Testis (tissue), 3 donors: ENCODE results near the gene MLLT1. TPM values are rescaled to one million over a fixed set of nuclear protein-coding genes. Genes with fewer than 3 reads are reported as not detected.

Experiments
- DNase-seq: peaks from one replicate; pipeline ENCODE4 v3.0.0-alpha.2; 2019
- H3K27ac ChIP-seq, 2 donors: fragments of 200-600 bp; sonication (generic); one replicate each; pipeline ENCODE4 v1.5.1; 2019
- H3K27me3 ChIP-seq: fragments of 200-600 bp; sonication (generic); one replicate; pipeline ENCODE4 v1.5.1; 2019
- H3K36me3 ChIP-seq: fragments of 200-600 bp; sonication (generic); one replicate; pipeline ENCODE4 v1.5.1; 2017; ENCODE audit warnings: low read depth; ENCODE audit errors: missing control alignments
- H3K4me1 ChIP-seq: fragments of 200-600 bp; sonication (generic); one replicate; pipeline ENCODE4 v1.5.1; 2019
- H3K4me3 ChIP-seq, 2 donors: fragments of 200-600 bp; sonication (generic); one replicate each; pipeline ENCODE4 v1.5.1; 2017 to 2019
- H3K9me3 ChIP-seq: fragments of 200-600 bp; sonication (generic); one replicate; pipeline ENCODE4 v1.5.1; 2017
- CTCF ChIP-seq, 3 experiments: fragments of 450-650 bp in 2 of 3; fragments of 200-600 bp in 1 of 3; sonication (generic) in 1 of 3; IDR thresholded peaks; one replicate each; pipeline ENCODE4 v1.5.1; 2016 to 2019; ENCODE audit warnings: antibody characterized with exemption in 3 of 3, mild to moderate bottlenecking in 2 of 3, moderate library complexity in 1 of 3
- POLR2A ChIP-seq: fragments of 450-650 bp; IDR thresholded peaks from one replicate; pipeline ENCODE4 v1.6.1; 2017; ENCODE audit warnings: antibody characterized with exemption, mild to moderate bottlenecking, moderate library complexity
- WGBS, 2 donors: methylation state at CpG; one replicate each; pipeline ENCODE4 v1.1.5; 2018; 5-methylcytosine and 5-hydroxymethylcytosine counted together
- intact Hi-C: fragments of 100-400 bp; cut with DNase I; formaldehyde crosslinking; loops from one replicate; pipeline ENCODE4 v1.15.1; 2023; ENCODE audit warnings: low total_unique reads
- polyA plus RNA-seq: library from polyadenylated mRNA; stranded (reverse); fragments of 350-450 nt; fragmentation: Illumina TruSeq; extraction: RNeasy Lipid Tissue Mini Kit (QIAGEN cat#74804); gene quantifications from one replicate; pipeline ENCODE4 v1.2.3, GENCODE V29; 2014; ENCODE audit warnings: low read depth, low replicate concordance; ENCODE audit not compliant: insufficient read depth
- total RNA-seq, 2 donors: library from RNA; depleted of rRNA; stranded (reverse); fragments of >200 nt; gene quantifications; one replicate each; pipeline ENCODE4 v1.2.3, GENCODE V29; 2016

MLLT1 gene
- total and polyA plus RNA-seq, 3 donors from 2014 or later, result 17.3 to 32.0 (median 22.4) TPM

GRCh38 chr19:6250024-6250615, 29.7 kb downstream of the MLLT1 start:
- Histone ChIP-seq H3K27ac (no peak overlapping the region), H3K4me3 (no peak overlapping the region), H3K4me1 (peaks cover 5% of the 10 kb centered on the region), H3K36me3 (no peaks in the 10 kb centered on the region), H3K9me3 (no peaks in the 10 kb centered on the region), H3K27me3 (no peaks in the 10 kb centered on the region)
- intact Hi-C loops, result no loop called here
- DNase-seq, result no peak
- 90 to 95% methylated on average over 4 of the region's 4 CpGs for WGBS, 2 donors
- TF ChIP-seq CTCF (IDR thresholded peaks at IDR 0.05), result no peak
- no peak for TF ChIP-seq POLR2A

DNA sequence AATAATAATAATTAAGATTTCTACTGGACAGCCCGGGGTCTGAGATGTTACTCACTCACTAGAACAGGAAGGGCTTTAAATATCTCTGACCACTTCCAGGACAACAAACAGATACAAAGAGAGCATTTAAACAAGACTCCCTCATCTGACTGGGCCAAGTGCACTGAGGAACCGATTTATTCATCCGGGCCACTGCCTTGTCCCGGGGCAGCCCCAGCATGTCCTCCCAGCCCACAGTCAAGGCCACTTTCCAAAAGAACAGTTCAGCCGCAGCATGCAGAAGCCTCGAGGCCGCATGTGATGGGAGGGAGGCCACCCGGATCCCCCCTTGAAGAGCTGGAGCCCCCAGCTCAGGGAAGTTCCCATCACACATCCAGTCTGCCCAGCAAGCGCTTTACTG, 30.5 kb downstream of the MLLT1 start:
- no peaks in the 10 kb centered on the region for H3K36me3 ChIP-seq
- TF ChIP-seq POLR2A (no peak), CTCF (IDR thresholded peaks at IDR 0.05) (no peak)
- peaks cover 5% of the 10 kb centered on the region for H3K4me1 ChIP-seq
- no peak overlapping the region for H3K27ac ChIP-seq
- no peaks in the 10 kb centered on the region for H3K9me3 ChIP-seq
- DNase-seq, result no peak
- no peak overlapping the region for H3K4me3 ChIP-seq
- WGBS, 2 donors, result 16 to 62% methylated on average over 9 of the region's 9 CpGs
- intact Hi-C loops, result no loop called here
- H3K27me3 ChIP-seq, result no peaks in the 10 kb centered on the region

DNA sequence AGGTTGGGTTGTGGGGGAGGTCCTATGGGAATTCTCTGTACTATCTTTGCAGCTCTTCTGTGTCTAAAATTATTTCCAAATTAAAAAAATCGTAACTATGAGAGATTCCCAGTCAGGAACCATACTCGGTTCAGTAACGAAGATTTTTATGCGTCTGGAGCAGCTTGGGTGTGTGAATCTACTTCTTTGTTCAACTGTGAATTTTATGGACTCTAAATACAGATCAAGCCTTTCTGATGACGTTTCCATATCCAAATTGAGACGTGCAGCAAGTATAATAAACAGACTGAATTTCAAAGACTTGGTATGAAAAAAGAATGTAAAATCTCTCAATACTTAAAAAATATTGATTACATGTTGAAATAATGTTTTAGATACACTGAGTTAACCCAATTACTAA, 30.9 kb downstream of the MLLT1 start:
- TF ChIP-seq CTCF (IDR thresholded peaks at IDR 0.05) (no peak), POLR2A (no peak)
- H3K4me1 ChIP-seq, result peaks cover 5% of the 10 kb centered on the region
- WGBS, 2 donors, result 56 to 60% methylated on average over 6 of the region's 6 CpGs
- intact Hi-C loops, result no loop called here
- no peaks in the 10 kb centered on the region for H3K9me3 ChIP-seq
- H3K27me3 ChIP-seq, result no peaks in the 10 kb centered on the region
- H3K27ac ChIP-seq, result no peak overlapping the region
- H3K4me3 ChIP-seq, result no peak overlapping the region
- no peaks in the 10 kb centered on the region for H3K36me3 ChIP-seq
- no peak for DNase-seq

- TF ChIP-seq POLR2A (no peak), CTCF (IDR thresholded peaks at IDR 0.05) (no peak)
- H3K27me3 ChIP-seq, result no peaks in the 10 kb centered on the region
- H3K27ac ChIP-seq, result no peak overlapping the region
- H3K36me3 ChIP-seq, result no peaks in the 10 kb centered on the region
- WGBS, 2 donors, result 58 to 78% methylated on average over 3 of the region's 3 CpGs
- intact Hi-C loops, result no loop called here
- no peak for DNase-seq
- H3K9me3 ChIP-seq, result no peaks in the 10 kb centered on the region
- H3K4me1 ChIP-seq, result peaks cover 5% of the 10 kb centered on the region
- H3K4me3 ChIP-seq, result no peak overlapping the region
Measured at GRCh38 chr19:6248341-6248740, 31.4 kb downstream of the MLLT1 start.

- 94 to 96% methylated on average over 7 of the region's 7 CpGs for WGBS, 2 donors
- Histone ChIP-seq H3K27me3 (no peaks in the 10 kb centered on the region), H3K9me3 (no peaks in the 10 kb centered on the region), H3K36me3 (no peaks in the 10 kb centered on the region), H3K4me1 (peaks cover 5% of the 10 kb centered on the region), H3K27ac (no peak overlapping the region), H3K4me3 (no peak overlapping the region)
- intact Hi-C loops, result no loop called here
- no peak for TF ChIP-seq CTCF (IDR thresholded peaks at IDR 0.05)
- TF ChIP-seq POLR2A, result no peak
- DNase-seq, result no peak
Measured at GRCh38 chr19:6247007-6247288, 32.8 kb downstream of the MLLT1 start.
